ENCODE results near the gene PTPRT.
"Not testable (repeated sequence)": the region's sequence is repeated elsewhere in the genome, so short reads cannot be mapped to it uniquely, and the experiment has no call there.

PTPRT gene

DNA sequence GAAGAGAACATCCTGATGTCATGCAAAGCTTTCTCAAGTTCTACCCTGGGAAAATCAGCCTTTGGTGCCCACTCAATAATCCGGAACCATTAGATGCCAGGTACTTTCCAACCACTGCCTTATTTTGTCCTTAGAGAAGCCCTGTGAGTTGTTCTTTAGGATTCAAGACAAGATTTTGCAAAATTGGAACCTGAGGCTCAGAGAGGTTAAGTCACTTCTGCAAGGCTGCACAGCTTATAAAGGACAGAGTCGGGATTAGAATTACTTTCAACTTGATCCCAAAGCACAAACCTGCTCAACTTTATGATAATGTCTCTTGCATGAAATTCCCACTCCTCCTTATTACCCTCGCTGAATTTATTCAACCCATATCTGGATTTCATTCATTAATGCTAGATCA lies 287.2 kb downstream of the PTPRT start:
- Histone ChIP-seq H3K27me3 (replicated peaks; ENCODE audit: insufficient read depth, low read length) (no peaks in the 10 kb centered on the region), H3F3A (ENCODE audit: insufficient read depth, low read length) (no peaks in the 10 kb centered on the region), H4K20me1 (ENCODE audit: insufficient read depth, low read length) (no peaks in the 10 kb centered on the region), H3K4me2 (ENCODE audit: low read depth, low read length) (no peak overlapping the region), H3K27ac (ENCODE audit: low read length) (no peak overlapping the region), H3K79me2 (ENCODE audit: low read length) (no peaks in the 10 kb centered on the region), H3K4me1 (ENCODE audit: low read length) (no peaks in the 10 kb centered on the region), H3K9me3 (replicated peaks; ENCODE audit: insufficient read depth, low read length) (no peaks in the 10 kb centered on the region), H3K9me2 (replicated peaks; ENCODE audit: insufficient read depth, low read length) (no peaks in the 10 kb centered on the region), H2AFZ (ENCODE audit: low read length) (no peak overlapping the region), H3K36me3 (replicated peaks; ENCODE audit: insufficient read depth, low read length) (no peaks in the 10 kb centered on the region), H3K4me3 (ENCODE audit: low read length) (no peak overlapping the region), H3K9ac (ENCODE audit: low read length) (no peak overlapping the region)
- no peak for DNase-seq
- TF ChIP-seq, protein P1, sequence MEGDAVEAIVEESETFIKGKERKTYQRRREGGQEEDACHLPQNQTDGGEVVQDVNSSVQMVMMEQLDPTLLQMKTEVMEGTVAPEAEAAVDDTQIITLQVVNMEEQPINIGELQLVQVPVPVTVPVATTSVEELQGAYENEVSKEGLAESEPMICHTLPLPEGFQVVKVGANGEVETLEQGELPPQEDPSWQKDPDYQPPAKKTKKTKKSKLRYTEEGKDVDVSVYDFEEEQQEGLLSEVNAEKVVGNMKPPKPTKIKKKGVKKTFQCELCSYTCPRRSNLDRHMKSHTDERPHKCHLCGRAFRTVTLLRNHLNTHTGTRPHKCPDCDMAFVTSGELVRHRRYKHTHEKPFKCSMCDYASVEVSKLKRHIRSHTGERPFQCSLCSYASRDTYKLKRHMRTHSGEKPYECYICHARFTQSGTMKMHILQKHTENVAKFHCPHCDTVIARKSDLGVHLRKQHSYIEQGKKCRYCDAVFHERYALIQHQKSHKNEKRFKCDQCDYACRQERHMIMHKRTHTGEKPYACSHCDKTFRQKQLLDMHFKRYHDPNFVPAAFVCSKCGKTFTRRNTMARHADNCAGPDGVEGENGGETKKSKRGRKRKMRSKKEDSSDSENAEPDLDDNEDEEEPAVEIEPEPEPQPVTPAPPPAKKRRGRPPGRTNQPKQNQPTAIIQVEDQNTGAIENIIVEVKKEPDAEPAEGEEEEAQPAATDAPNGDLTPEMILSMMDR (IDR thresholded peaks at IDR 0.05; ENCODE audit: low read length), result no peak
- TF ChIP-seq EZH2phosphoT487 (IDR thresholded peaks at IDR 0.05; ENCODE audit: low read length), result no peak
- no peak for TF ChIP-seq EZH2 (optimal IDR thresholded peaks at IDR 0.05; ENCODE audit: low read depth, low read length)

GRCh38 chr20:42901689-42902440 lies 287.8 kb downstream of the PTPRT start:
- H4K20me1 ChIP-seq (ENCODE audit: insufficient read depth, low read length), result no peaks in the 10 kb centered on the region
- no peak overlapping the region for H3K4me3 ChIP-seq (ENCODE audit: low read length)
- H3K4me1 ChIP-seq (ENCODE audit: low read length), result no peaks in the 10 kb centered on the region
- no peaks in the 10 kb centered on the region for H3F3A ChIP-seq (ENCODE audit: insufficient read depth, low read length)
- no peaks in the 10 kb centered on the region for H3K36me3 ChIP-seq (replicated peaks; ENCODE audit: insufficient read depth, low read length)
- no peaks in the 10 kb centered on the region for H3K9me2 ChIP-seq (replicated peaks; ENCODE audit: insufficient read depth, low read length)
- no peak overlapping the region for H3K27ac ChIP-seq (ENCODE audit: low read length)
- DNase-seq, result no peak
- H3K4me2 ChIP-seq (ENCODE audit: low read depth, low read length), result no peak overlapping the region
- no peaks in the 10 kb centered on the region for H3K27me3 ChIP-seq (replicated peaks; ENCODE audit: insufficient read depth, low read length)
- no peak for TF ChIP-seq EZH2 (optimal IDR thresholded peaks at IDR 0.05; ENCODE audit: low read depth, low read length)
- H3K9me3 ChIP-seq (replicated peaks; ENCODE audit: insufficient read depth, low read length), result no peaks in the 10 kb centered on the region
- no peak overlapping the region for H2AFZ ChIP-seq (ENCODE audit: low read length)
- no peaks in the 10 kb centered on the region for H3K79me2 ChIP-seq (ENCODE audit: low read length)
- H3K9ac ChIP-seq (ENCODE audit: low read length), result no peak overlapping the region

DNA sequence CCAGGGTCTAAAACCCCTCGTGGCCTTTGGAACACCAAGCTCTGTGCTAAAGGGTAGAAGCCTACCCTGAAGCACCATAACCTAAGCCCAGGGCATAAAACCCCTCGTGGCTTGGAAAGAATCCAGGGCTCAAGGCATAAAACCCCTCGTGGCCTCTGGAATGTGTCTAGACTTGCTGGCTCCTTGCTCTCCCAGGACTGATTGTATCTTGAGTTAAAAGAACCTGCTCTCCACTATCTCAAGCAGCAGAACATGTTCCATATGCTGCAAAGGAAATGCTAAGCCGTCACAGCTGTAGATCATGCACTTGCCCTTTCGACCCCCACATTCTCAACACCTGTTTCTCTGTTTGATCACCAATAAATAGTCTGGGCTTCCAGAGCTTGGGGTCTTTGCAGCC lies 288.9 kb downstream of the PTPRT start:
- H3K36me3 ChIP-seq (replicated peaks; ENCODE audit: insufficient read depth, low read length); H3K4me2 ChIP-seq (ENCODE audit: low read depth, low read length); H3K9ac ChIP-seq (ENCODE audit: low read length); H3K4me1 ChIP-seq (ENCODE audit: low read length); H3K4me3 ChIP-seq (ENCODE audit: low read length); H4K20me1 ChIP-seq (ENCODE audit: insufficient read depth, low read length); H3K27me3 ChIP-seq (replicated peaks; ENCODE audit: insufficient read depth, low read length); H3K9me2 ChIP-seq (replicated peaks; ENCODE audit: insufficient read depth, low read length); DNase-seq; H2AFZ ChIP-seq (ENCODE audit: low read length); H3K9me3 ChIP-seq (replicated peaks; ENCODE audit: insufficient read depth, low read length); H3F3A ChIP-seq (ENCODE audit: insufficient read depth, low read length); H3K27ac ChIP-seq (ENCODE audit: low read length); H3K79me2 ChIP-seq (ENCODE audit: low read length): not testable (repeated sequence)

GRCh38 chr20:42895020-42895419 lies 294.7 kb downstream of the PTPRT start:
- TF ChIP-seq EZH2phosphoT487 (IDR thresholded peaks at IDR 0.05; ENCODE audit: low read length) (no peak), EZH2 (optimal IDR thresholded peaks at IDR 0.05; ENCODE audit: low read depth, low read length) (no peak)
- TF ChIP-seq, protein P1 (IDR thresholded peaks at IDR 0.05; ENCODE audit: low read length), result no peak
- H3F3A ChIP-seq (ENCODE audit: insufficient read depth, low read length), result no peaks in the 10 kb centered on the region
- no peaks in the 10 kb centered on the region for H3K9me3 ChIP-seq (replicated peaks; ENCODE audit: insufficient read depth, low read length)

More at GRCh38 chr20:42895020-42895419, 294.7 kb downstream of the PTPRT start:
- Histone ChIP-seq H3K4me2 (ENCODE audit: low read depth, low read length) (no peak overlapping the region), H3K4me3 (ENCODE audit: low read length) (no peak overlapping the region), H3K4me1 (ENCODE audit: low read length) (no peaks in the 10 kb centered on the region), H3K27ac (ENCODE audit: low read length) (no peak overlapping the region), H3K36me3 (replicated peaks; ENCODE audit: insufficient read depth, low read length) (no peaks in the 10 kb centered on the region), H4K20me1 (ENCODE audit: insufficient read depth, low read length) (no peaks in the 10 kb centered on the region), H3K9ac (ENCODE audit: low read length) (no peak overlapping the region), H2AFZ (ENCODE audit: low read length) (no peak overlapping the region), H3K79me2 (ENCODE audit: low read length) (no peaks in the 10 kb centered on the region), H3K9me2 (replicated peaks; ENCODE audit: insufficient read depth, low read length) (no peaks in the 10 kb centered on the region), H3K27me3 (replicated peaks; ENCODE audit: insufficient read depth, low read length) (no peaks in the 10 kb centered on the region)
- DNase-seq, result no peak

All from MM.1S (cell line).